ENCODE measurements around the gene AADAT.

The AADAT gene

DNA sequence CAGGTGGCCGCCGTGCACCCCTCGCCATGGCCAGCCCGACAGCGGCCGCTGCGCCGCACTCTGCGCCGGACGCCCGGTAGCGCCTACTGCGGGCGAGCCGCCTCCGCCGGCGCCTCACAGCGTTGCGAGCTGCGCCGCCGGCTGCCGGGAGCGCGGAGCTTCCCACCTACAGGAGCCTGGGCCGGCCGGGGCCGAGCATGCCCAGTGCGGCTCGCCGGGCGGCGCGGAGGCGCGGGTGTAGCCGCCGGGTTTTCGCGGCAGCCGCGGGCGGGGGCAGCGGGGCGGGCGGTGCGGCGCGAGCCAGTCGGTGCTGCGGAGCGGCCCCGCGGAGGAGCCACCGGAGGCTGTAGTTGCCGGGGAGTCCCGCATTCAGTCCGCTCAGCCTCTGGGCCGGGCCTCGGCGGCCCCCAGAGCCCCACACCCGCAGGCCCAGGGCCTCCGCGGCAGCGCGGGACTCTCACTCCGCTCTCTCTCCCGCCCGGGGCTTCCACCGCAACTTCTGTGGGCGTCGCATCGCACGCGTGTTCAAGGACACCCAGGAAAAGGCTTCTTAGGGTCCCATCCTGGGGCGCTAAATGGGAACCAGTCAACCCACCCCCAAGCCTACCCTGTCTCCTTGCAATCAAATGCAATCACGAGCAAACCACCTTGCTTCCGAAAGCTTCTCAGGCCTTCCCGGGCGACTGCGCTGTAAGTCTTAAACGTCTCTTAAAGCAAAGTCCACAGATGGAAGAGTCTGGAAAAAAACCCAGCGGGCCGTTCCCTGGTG, 63.3 kb downstream of the AADAT start, which contains the start of gene MFAP3L:
TSS of gene MFAP3L (minus strand) at position 143 of the 769 bp plus-strand sequence. CDS start 20,518 bp downstream, outside the sequence.
- Histone ChIP-seq H3K9me3 (ENCODE audit: control insufficient read depth, insufficient read depth, low read length) (no peaks in the 10 kb centered on the region), H3K9ac (ENCODE audit: low read depth, low read length) (peak within 1 kb of the TSS; percentile 47), H3K4me1 (ENCODE audit: control insufficient read depth, insufficient read depth, low read length) (no peaks in the 10 kb centered on the region), H3K4me3 (ENCODE audit: low read depth, low read length) (peak within 1 kb of the TSS; percentile 82), H3K27me3 (ENCODE audit: control insufficient read depth, insufficient read depth, low read length) (peaks cover 43% of the 10 kb centered on the region), H3K36me3 (ENCODE audit: control insufficient read depth, insufficient read depth, low read length) (no peaks in the 10 kb centered on the region)

DNA sequence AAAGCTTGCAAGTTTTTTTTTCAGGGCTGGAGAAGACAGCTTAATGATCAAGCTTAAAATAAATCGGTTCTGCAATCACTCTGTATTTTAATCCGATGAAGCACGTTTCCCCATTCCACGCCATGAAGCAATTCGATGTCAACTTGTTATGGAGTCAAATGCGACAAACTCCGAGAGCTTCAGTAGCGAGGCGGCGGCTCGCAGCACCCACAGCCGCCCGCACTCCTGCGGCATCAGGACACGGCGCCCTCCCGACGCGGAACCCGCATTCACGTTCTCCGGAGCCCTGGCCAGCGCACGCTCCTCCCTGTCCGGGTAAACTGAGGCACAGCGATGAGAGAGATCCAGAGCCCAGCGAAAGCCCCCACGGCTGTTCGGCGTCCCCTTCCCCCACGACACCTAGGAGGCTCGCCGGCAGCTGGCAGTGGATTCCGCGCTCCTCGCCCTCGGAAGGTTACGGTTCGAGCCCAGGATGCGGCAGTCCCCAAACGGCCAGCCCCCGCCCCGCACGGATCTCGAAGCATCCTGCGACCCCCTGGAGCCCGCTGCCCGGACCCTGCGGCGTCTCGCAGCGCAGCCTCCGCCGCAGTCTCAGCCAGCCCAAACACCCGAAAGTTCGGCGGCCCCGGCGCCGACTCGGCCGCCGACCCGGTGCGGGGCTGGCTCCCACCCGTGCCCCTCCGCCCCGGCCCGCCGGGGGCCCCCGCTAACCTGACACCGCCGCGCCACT, 64.1 kb downstream of the AADAT start:
- H3K36me3 ChIP-seq (ENCODE audit: control insufficient read depth, insufficient read depth, low read length): no peaks in the 10 kb centered on the region
- H3K4me3 ChIP-seq (ENCODE audit: low read depth, low read length): peak overlapping the region; percentile 55
- H3K9me3 ChIP-seq (ENCODE audit: control insufficient read depth, insufficient read depth, low read length): no peaks in the 10 kb centered on the region
- H3K27me3 ChIP-seq (ENCODE audit: control insufficient read depth, insufficient read depth, low read length): peaks cover 43% of the 10 kb centered on the region
- no peaks in the 10 kb centered on the region for H3K4me1 ChIP-seq (ENCODE audit: control insufficient read depth, insufficient read depth, low read length)
- H3K9ac ChIP-seq (ENCODE audit: low read depth, low read length): no peak overlapping the region

- Histone ChIP-seq H3K4me3 (ENCODE audit: low read depth, low read length) (no peak overlapping the region), H3K36me3 (ENCODE audit: control insufficient read depth, insufficient read depth, low read length) (no peaks in the 10 kb centered on the region), H3K9ac (ENCODE audit: low read depth, low read length) (no peak overlapping the region), H3K4me1 (ENCODE audit: control insufficient read depth, insufficient read depth, low read length) (no peaks in the 10 kb centered on the region), H3K27me3 (ENCODE audit: control insufficient read depth, insufficient read depth, low read length) (peaks cover 18% of the 10 kb centered on the region), H3K9me3 (ENCODE audit: control insufficient read depth, insufficient read depth, low read length) (no peaks in the 10 kb centered on the region)
Measured at GRCh38 chr4:170022211-170022610, 67.5 kb downstream of the AADAT start.

- H3K36me3 ChIP-seq (ENCODE audit: control insufficient read depth, insufficient read depth, low read length): no peaks in the 10 kb centered on the region
- H3K4me3 ChIP-seq (ENCODE audit: low read depth, low read length): no peak overlapping the region
- no peak overlapping the region for H3K9ac ChIP-seq (ENCODE audit: low read depth, low read length)
- no peaks in the 10 kb centered on the region for H3K27me3 ChIP-seq (ENCODE audit: control insufficient read depth, insufficient read depth, low read length)
- peaks cover 5% of the 10 kb centered on the region for H3K4me1 ChIP-seq (ENCODE audit: control insufficient read depth, insufficient read depth, low read length)
- no peaks in the 10 kb centered on the region for H3K9me3 ChIP-seq (ENCODE audit: control insufficient read depth, insufficient read depth, low read length)
Measured at GRCh38 chr4:170017252-170017651, 72.5 kb downstream of the AADAT start.

GRCh38 chr4:170015285-170015684, 74.5 kb downstream of the AADAT start:
- Histone ChIP-seq H3K9ac (ENCODE audit: low read depth, low read length) (no peak overlapping the region), H3K27me3 (ENCODE audit: control insufficient read depth, insufficient read depth, low read length) (no peaks in the 10 kb centered on the region), H3K9me3 (ENCODE audit: control insufficient read depth, insufficient read depth, low read length) (no peaks in the 10 kb centered on the region), H3K4me3 (ENCODE audit: low read depth, low read length) (no peak overlapping the region), H3K4me1 (ENCODE audit: control insufficient read depth, insufficient read depth, low read length) (peaks cover 6% of the 10 kb centered on the region), H3K36me3 (ENCODE audit: control insufficient read depth, insufficient read depth, low read length) (no peaks in the 10 kb centered on the region)

DNA sequence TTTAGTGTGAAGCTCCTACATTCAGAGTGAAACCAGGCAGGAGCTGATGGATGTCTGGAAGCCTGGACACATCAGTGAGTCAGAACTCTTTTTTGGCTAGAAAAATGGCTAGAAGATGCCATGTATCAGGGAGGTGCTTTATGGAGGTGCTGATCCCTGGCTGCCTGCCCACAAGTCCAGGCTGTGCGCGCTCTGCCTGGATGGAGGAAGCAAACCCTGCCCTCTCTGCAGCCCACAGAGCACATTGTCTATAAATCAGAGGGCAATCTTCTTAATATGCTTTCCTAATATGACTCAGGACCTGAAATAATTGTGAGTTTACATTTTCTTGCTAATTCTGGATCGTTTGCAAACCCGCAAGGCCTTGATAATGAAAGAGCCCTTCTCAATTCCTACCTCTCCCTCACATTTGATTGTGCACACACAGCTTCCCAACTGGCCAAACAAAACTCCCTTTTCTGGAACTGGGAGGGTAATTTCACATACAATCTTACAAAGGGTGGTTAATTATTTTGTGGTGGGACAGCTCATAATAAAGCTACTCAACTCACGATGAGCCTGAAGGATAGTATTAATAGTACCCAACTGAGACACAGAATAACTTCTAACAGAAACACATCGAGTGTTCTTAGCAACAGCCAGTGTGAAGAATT, 75.3 kb downstream of the AADAT start:
- Histone ChIP-seq H3K9ac (ENCODE audit: low read depth, low read length) (no peak overlapping the region), H3K4me1 (ENCODE audit: control insufficient read depth, insufficient read depth, low read length) (peaks cover 6% of the 10 kb centered on the region), H3K4me3 (ENCODE audit: low read depth, low read length) (no peak overlapping the region), H3K36me3 (ENCODE audit: control insufficient read depth, insufficient read depth, low read length) (no peaks in the 10 kb centered on the region), H3K9me3 (ENCODE audit: control insufficient read depth, insufficient read depth, low read length) (no peaks in the 10 kb centered on the region), H3K27me3 (ENCODE audit: control insufficient read depth, insufficient read depth, low read length) (no peaks in the 10 kb centered on the region)

DNA sequence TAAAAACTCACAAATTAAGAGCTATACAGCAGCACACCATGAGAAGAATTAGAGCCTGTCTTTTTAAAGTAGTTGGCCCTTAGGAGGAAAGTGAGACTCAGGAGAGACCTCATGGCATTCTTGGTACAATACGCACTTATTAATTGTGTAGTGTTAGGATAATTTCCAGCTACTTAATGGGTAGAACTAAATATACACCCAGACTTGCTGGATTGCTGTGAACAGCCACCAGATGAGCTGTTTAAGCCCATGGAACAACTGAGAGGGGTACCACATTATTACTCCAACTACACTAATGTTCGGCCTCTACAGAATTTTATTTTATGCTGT, 77.2 kb downstream of the AADAT start:
- Histone ChIP-seq H3K4me1 (ENCODE audit: control insufficient read depth, insufficient read depth, low read length) (peaks cover 6% of the 10 kb centered on the region), H3K36me3 (ENCODE audit: control insufficient read depth, insufficient read depth, low read length) (no peaks in the 10 kb centered on the region), H3K27me3 (ENCODE audit: control insufficient read depth, insufficient read depth, low read length) (no peaks in the 10 kb centered on the region), H3K4me3 (ENCODE audit: low read depth, low read length) (no peak overlapping the region), H3K9ac (ENCODE audit: low read depth, low read length) (no peak overlapping the region), H3K9me3 (ENCODE audit: control insufficient read depth, insufficient read depth, low read length) (no peaks in the 10 kb centered on the region)

DNA sequence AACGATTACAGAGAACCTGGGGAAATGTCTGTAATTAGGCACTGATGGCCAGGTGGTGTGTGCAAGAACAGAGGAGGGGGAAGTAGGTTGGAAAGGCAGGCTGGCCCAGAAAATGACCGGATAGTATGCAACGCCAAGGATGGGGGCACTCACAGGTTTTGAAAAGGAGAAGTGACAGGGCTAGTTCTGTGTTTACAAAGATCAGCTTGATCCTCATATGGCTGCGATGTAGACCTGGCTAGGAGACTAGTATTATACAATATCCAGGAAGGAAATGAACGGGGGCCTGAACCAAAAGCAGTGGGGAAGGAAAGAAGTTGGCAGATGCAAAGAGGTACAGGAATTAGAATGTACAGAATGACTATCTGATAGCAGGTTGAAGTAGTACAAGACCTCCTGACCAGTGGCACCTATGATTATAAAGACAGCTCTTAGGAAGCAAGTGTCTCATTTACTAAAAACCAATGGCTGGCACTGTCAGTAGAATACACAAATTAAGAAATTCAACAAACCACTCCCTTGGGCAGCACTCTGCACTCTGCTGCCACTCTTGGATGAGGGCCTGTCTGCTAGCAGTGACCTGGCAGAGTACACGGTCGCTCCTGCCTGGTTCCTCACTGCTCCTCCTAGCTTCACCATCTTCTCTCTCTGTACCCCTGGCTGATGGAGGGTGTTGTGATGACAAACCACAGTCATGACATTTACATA, 77.7 kb downstream of the AADAT start:
- Histone ChIP-seq H3K4me3 (ENCODE audit: low read depth, low read length) (no peak overlapping the region), H3K9me3 (ENCODE audit: control insufficient read depth, insufficient read depth, low read length) (no peaks in the 10 kb centered on the region), H3K4me1 (ENCODE audit: control insufficient read depth, insufficient read depth, low read length) (peaks cover 6% of the 10 kb centered on the region)

More for the DNA sequence above, 77.7 kb downstream of the AADAT start:
- H3K27me3 ChIP-seq (ENCODE audit: control insufficient read depth, insufficient read depth, low read length): no peaks in the 10 kb centered on the region
- no peaks in the 10 kb centered on the region for H3K36me3 ChIP-seq (ENCODE audit: control insufficient read depth, insufficient read depth, low read length)
- no peak overlapping the region for H3K9ac ChIP-seq (ENCODE audit: low read depth, low read length)
